Activated CD8-positive, alpha-beta memory T cell treated with anti-CD3 and anti-CD28 coated beads, Interleukin-2, amount 50 U/mL, for 4 hours (primary cell): ENCODE measurements around the gene TOMM20.
"Not testable (repeated sequence)": the region's sequence is repeated elsewhere in the genome, so short reads cannot be mapped to it uniquely, and the experiment has no call there.

Experiments used
- DNase-seq: peaks from one replicate; pipeline ENCODE4 v3.0.0-alpha.2; 2020

The TOMM20 gene

GRCh38 chr1:235077571-235078479 is 50.8 kb downstream of the TOMM20 start:
- DNase-seq = no peak

- DNase-seq = no peak
Observed at GRCh38 chr1:235077163-235077540, 51.5 kb downstream of the TOMM20 start.

GRCh38 chr1:235076504-235077162 is 52.0 kb downstream of the TOMM20 start:
- DNase-seq = no peak

- DNase-seq = no peak
Observed at GRCh38 chr1:235075777-235076308, 52.8 kb downstream of the TOMM20 start.

- peak; percentile 60 for DNase-seq
Observed at GRCh38 chr1:235075048-235075776, 53.4 kb downstream of the TOMM20 start.

- DNase-seq = peak; percentile 57
Observed at GRCh38 chr1:235074523-235075047, 54.1 kb downstream of the TOMM20 start.

GRCh38 chr1:235073968-235074522 is 54.6 kb downstream of the TOMM20 start:
- DNase-seq = no peak

GRCh38 chr1:235073331-235073967 is 55.2 kb downstream of the TOMM20 start:
- no peak for DNase-seq

GRCh38 chr1:235072577-235072976 is 56.1 kb downstream of the TOMM20 start:
- DNase-seq = not testable (repeated sequence)

GRCh38 chr1:235072096-235072495 is 56.5 kb downstream of the TOMM20 start:
- DNase-seq = no peak

- no peak for DNase-seq
Observed at GRCh38 chr1:235070819-235071218, 57.8 kb downstream of the TOMM20 start.

- DNase-seq = no peak
Observed at GRCh38 chr1:235069577-235070563, 58.8 kb downstream of the TOMM20 start.

- no peak for DNase-seq
Observed at GRCh38 chr1:235069176-235069575, 59.5 kb downstream of the TOMM20 start.

GRCh38 chr1:235068158-235069121 is 60.2 kb downstream of the TOMM20 start:
- DNase-seq = no peak

- peak; percentile 30 for DNase-seq
Observed at GRCh38 chr1:235067396-235068157, 61.1 kb downstream of the TOMM20 start.

- no peak for DNase-seq
Observed at GRCh38 chr1:235063068-235063765, 65.4 kb downstream of the TOMM20 start.

GRCh38 chr1:235060607-235061470 is 67.8 kb downstream of the TOMM20 start:
- DNase-seq = no peak
